Nephron (organoid): ENCODE data around the gene GABARAP.

Experiments used
- H3K27ac Mint-ChIP-seq, 3 experiments: 2 replicates each; pipeline ENCODE4 v1.8.0; 2020; ENCODE audit warnings: mixed read lengths in 3 of 3, mild to moderate bottlenecking in 2 of 3, moderate library complexity in 1 of 3
- H3K27me3 Mint-ChIP-seq: 2 replicates; pipeline ENCODE4 v1.8.0; 2021; ENCODE audit warnings: low read depth, mild to moderate bottlenecking, moderate library complexity, mixed read lengths
- H3K36me3 Mint-ChIP-seq: 2 replicates; pipeline ENCODE4 v1.8.0; 2020; ENCODE audit warnings: low read depth, mixed read lengths
- H3K4me1 Mint-ChIP-seq: 2 replicates; pipeline ENCODE4 v1.8.0; 2020; ENCODE audit warnings: mixed read lengths
- H3K4me3 Mint-ChIP-seq, 3 experiments: 2 replicates each; pipeline ENCODE4 v1.8.0; 2020; ENCODE audit warnings: mild to moderate bottlenecking in 3 of 3, mixed read lengths in 3 of 3, moderate library complexity in 2 of 3
- H3K9me3 Mint-ChIP-seq: 2 replicates; pipeline ENCODE4 v1.8.0; 2020; ENCODE audit warnings: mixed read lengths
- TF ChIP-seq, protein P1 (sequence below), 3 experiments: fragments of 200-600 bp; sonication (generic); IDR thresholded peaks; one replicate each; pipeline ENCODE4 v1.5.0; 2021; ENCODE audit warnings: antibody characterized with exemption in 3 of 3; ENCODE audit not compliant: unreplicated experiment in 3 of 3

The GABARAP gene

GRCh38 chr17:7251661-7252175, 9.5 kb upstream of the GABARAP start, which contains the start of gene CTDNEP1:
Gene CTDNEP1 (minus strand): TSS chr17:7251734. CDS start chr17:7251296, 438 bp downstream.
- peak within 1 kb of the TSS; percentile 87 to 100 (median 98) for H3K4me3 Mint-ChIP-seq
- peaks cover 34% of the 10 kb centered on the region for H3K36me3 Mint-ChIP-seq
- peak within 1 kb of the TSS; percentile 99 for H3K27ac Mint-ChIP-seq
- no peaks in the 10 kb centered on the region for H3K27me3 Mint-ChIP-seq
- H3K4me1 Mint-ChIP-seq: peaks cover 40% of the 10 kb centered on the region
- H3K9me3 Mint-ChIP-seq: no peaks in the 10 kb centered on the region
- TF ChIP-seq, protein P1, sequence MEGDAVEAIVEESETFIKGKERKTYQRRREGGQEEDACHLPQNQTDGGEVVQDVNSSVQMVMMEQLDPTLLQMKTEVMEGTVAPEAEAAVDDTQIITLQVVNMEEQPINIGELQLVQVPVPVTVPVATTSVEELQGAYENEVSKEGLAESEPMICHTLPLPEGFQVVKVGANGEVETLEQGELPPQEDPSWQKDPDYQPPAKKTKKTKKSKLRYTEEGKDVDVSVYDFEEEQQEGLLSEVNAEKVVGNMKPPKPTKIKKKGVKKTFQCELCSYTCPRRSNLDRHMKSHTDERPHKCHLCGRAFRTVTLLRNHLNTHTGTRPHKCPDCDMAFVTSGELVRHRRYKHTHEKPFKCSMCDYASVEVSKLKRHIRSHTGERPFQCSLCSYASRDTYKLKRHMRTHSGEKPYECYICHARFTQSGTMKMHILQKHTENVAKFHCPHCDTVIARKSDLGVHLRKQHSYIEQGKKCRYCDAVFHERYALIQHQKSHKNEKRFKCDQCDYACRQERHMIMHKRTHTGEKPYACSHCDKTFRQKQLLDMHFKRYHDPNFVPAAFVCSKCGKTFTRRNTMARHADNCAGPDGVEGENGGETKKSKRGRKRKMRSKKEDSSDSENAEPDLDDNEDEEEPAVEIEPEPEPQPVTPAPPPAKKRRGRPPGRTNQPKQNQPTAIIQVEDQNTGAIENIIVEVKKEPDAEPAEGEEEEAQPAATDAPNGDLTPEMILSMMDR (IDR thresholded peaks at IDR 0.05; ENCODE audit: unreplicated experiment in 3 of 3): no peak

DNA sequence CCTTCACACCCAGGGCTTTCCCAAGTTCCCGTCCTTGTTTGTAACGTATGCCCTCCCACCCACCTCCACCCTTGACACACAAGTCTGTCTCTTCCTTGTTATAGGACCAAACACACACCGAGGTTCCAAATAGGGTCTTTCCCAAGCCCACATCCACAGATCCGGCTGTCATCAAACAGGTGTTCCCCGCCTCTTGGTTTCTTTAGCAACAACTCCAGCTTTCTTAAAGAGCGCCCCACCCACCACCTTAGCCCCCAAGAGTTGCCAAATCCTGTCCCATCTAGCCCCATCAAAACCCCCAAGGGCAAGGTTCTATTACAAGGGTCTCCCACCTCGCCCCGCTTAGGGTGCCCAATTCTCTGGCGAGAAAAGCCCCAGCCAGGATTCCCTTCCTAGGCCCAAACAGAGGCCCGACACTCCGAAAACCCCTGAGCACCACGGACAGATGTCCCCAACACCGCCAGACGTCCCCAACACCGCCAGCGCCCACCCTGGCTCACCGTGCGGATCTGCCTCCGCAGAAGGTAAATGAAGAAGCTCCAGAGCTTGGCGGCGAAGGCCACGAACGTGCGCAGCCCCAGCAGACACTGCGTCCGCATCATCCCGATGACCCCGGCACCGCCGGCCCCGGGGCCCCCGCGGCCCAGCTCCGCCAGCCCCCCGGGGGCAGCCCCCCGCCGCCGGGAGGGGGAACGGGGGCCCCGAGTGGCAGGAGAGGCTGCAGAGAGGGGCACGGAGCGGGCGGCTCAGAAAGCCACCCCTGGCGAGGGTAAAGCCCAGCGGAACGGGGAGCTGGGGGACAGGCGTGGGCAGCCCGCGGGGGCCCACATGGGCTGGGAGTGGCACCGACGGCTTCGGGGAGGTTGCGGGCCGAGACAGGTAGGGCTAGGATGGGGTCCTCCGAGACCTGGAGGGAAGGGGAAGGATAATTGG, 8.7 kb upstream of the GABARAP start:
- Mint-ChIP-seq H3K27ac (peak overlapping the region; percentile 98 to 99 (median 99)), H3K4me1 (peaks cover 40% of the 10 kb centered on the region), H3K4me3 (peak overlapping the region; percentile 87 to 100 (median 98)), H3K27me3 (no peaks in the 10 kb centered on the region), H3K9me3 (no peaks in the 10 kb centered on the region), H3K36me3 (peaks cover 36% of the 10 kb centered on the region)
- TF ChIP-seq, protein P1 (IDR thresholded peaks at IDR 0.05; ENCODE audit: unreplicated experiment in 3 of 3): no peak

- Mint-ChIP-seq H3K36me3 (peaks cover 37% of the 10 kb centered on the region), H3K4me1 (peaks cover 40% of the 10 kb centered on the region), H3K27ac (peak overlapping the region; percentile 95 to 98 (median 97)), H3K27me3 (no peaks in the 10 kb centered on the region), H3K4me3 (peak overlapping the region; percentile 87 to 100 (median 98)), H3K9me3 (no peaks in the 10 kb centered on the region)
- TF ChIP-seq, protein P1 (IDR thresholded peaks at IDR 0.05; ENCODE audit: unreplicated experiment in 3 of 3): no peak
Observed at GRCh38 chr17:7249830-7250229, 7.6 kb upstream of the GABARAP start.

GRCh38 chr17:7249214-7249613, 7.0 kb upstream of the GABARAP start:
- peak overlapping the region; percentile 24 to 98 (median 56) for H3K27ac Mint-ChIP-seq
- H3K9me3 Mint-ChIP-seq: no peaks in the 10 kb centered on the region
- H3K27me3 Mint-ChIP-seq: no peaks in the 10 kb centered on the region
- H3K4me1 Mint-ChIP-seq: peaks cover 40% of the 10 kb centered on the region
- H3K4me3 Mint-ChIP-seq: peak overlapping the region; percentile 87 to 100 (median 98)
- H3K36me3 Mint-ChIP-seq: peaks cover 37% of the 10 kb centered on the region
- TF ChIP-seq, protein P1 (IDR thresholded peaks at IDR 0.05; ENCODE audit: unreplicated experiment in 3 of 3): no peak

- peak overlapping the region; percentile 87 to 100 (median 98) for H3K4me3 Mint-ChIP-seq
- H3K36me3 Mint-ChIP-seq: peaks cover 34% of the 10 kb centered on the region
- no peaks in the 10 kb centered on the region for H3K27me3 Mint-ChIP-seq
- no peaks in the 10 kb centered on the region for H3K9me3 Mint-ChIP-seq
- H3K27ac Mint-ChIP-seq: peak overlapping the region; percentile 16 to 98 (median 19)
- peaks cover 40% of the 10 kb centered on the region for H3K4me1 Mint-ChIP-seq
- TF ChIP-seq, protein P1 (IDR thresholded peaks at IDR 0.05; ENCODE audit: unreplicated experiment in 3 of 3): no peak
Observed at GRCh38 chr17:7248796-7249195, 6.5 kb upstream of the GABARAP start.
